GM18873 (cell line): Measurements from ENCODE around the gene PRDM2.

Experiments
- ATAC-seq: cut with Tn5 transposase; IDR thresholded peaks from one replicate; pipeline ENCODE4 v1.9.1; 2021; ENCODE audit warnings: mild to moderate bottlenecking, moderate library complexity, moderate number of reproducible peaks; ENCODE audit not compliant: unreplicated experiment, low FRiP score

PRDM2 gene

GRCh38 chr1:13808729-13809131, 108.7 kb downstream of the PRDM2 start:
- no peak for ATAC-seq

DNA sequence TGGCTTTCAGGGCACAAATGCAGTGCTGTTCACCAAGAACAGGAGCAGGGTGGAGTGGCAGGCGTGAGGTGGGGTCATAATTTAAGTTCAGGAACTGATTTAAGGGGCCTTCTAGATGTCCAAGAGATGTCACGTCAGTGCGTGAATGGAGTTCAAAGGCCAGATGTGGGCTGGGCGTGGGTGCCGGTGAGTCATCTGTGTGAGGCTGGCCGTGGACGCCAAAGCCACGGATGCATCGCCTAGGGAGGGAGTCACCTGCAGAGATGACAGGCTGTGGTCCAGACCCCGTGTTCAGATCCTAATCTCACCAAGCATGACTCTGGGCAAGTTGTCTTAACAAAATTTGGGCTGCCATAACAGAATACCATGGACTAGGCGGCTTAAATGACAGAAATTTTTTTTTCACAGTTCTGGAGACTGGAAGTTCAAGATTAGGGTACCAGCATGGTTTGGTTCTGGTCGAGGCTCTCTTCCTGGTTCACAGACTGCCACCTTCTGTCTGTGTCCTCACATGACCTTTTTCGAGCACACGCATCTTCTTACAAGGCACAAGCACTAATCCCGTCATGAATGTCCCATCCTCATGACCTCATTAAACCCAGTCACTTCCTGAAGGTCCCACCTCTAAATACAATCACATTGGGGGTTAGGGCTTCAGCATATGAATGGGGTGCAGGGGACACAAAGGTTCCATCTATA, 109.6 kb downstream of the PRDM2 start:
- no peak for ATAC-seq

DNA sequence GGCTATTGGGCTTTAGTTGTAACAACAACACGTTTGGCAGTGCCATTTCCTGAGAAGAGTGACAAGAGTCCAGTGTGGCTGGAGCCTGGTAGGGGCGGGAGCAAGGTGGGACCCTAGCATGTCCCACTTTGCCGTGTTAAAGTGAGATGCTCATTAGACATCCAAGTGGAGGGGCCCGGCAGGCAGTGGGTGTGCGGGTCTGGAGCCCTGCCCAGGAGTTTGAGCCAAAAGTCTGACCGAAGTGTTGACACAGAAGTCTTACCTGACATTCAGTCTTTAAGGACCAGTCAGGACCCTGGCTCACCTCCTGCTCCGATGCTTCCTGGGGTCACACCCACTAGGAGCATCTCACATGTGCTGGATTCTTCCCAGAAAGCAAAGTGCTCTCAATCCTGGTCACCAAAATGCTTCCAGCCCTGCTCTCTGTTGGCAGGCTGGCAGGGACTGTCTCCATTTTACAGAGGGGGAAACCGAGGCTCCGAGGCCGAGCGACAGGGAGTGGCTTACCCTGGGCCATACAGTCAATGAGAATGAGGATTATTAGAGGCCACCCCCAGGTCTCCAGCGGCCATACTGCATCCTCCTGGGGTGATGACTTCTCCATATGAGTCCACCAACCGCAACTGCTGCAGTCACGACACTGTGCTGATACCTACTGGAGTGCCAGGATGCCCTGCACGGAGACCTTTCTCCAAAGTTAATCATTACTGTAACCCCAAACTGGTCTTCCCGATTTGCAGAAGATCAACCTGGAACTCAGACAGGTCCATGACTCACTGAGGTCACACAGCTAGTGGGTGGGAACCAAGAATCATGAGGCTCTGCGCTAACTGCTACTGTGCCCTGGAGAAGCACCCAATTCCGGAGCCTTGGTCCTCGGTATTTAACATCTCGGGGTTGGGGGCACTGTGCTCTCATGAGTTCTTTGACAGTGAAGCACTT, 112.7 kb downstream of the PRDM2 start:
- no peak for ATAC-seq

- no peak for ATAC-seq
Observed at GRCh38 chr1:13813398-13814012, 113.5 kb downstream of the PRDM2 start.

- no peak for ATAC-seq
Observed at GRCh38 chr1:13814131-13814530, 114.1 kb downstream of the PRDM2 start.

GRCh38 chr1:13816016-13816760, 116.2 kb downstream of the PRDM2 start:
- ATAC-seq = no peak

DNA sequence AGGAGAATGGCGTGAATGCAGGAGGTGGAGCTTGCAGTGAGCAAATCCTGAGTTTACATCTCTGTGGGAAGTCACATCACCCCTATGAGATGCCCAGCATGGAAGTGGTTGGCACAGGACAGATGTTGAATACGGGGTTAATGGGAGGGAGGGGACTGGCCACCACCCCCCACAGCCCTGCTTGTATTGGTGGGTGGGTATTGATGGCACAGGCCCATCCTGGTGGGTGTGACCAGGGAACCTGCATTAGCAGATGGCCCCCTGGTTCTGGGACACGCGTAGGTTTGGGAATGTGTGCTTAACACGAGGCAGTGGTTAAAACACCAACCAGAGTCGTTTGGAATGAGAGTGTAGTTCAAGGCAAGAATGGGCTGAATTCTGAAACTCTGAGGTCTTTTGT, 117.9 kb downstream of the PRDM2 start:
- no peak for ATAC-seq

DNA sequence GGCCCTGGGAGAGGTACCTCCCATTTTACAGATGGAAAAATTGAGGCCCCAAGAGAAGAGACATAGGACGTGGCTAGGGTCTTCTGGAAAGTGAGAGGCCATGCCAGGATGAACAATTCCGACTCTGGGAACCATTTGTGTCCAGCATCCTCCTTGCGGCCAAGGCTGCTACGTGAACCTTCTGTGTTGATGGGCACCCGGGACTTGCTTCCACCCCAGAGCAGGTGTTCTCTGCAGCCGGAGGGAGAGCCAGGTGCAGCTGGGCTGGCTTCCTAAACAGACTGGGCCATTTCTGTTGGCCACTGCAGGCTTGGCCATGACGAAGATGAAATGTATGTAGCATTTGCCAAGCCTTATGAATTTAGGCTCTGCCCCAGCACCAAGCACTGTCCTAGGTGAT, 118.9 kb downstream of the PRDM2 start:
- no peak for ATAC-seq

DNA sequence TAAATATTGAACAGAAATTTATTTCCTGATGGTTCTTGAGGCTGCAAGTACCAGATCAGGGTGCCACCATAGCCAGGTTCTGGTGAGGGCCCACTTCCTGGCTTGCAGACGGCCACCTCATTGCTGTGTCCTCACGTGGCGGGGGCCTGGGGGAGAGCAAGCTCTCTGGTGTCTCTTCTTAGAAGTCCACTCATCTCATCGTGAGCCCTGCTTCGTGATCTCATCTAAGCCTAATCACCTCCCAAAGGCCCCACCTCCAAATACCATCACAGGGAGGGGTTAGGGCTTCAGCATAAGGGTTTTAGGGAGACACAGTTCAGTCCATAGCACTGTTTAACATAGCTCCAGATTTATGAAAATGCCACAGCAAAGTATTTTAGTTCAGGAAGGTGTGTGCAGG, 119.7 kb downstream of the PRDM2 start:
- no peak for ATAC-seq

- no peak for ATAC-seq
Observed at GRCh38 chr1:13820055-13820454, 120.1 kb downstream of the PRDM2 start.

GRCh38 chr1:13820456-13820855, 120.5 kb downstream of the PRDM2 start:
- no peak for ATAC-seq

GRCh38 chr1:13823126-13823880, 123.3 kb downstream of the PRDM2 start:
- ATAC-seq = no peak

DNA sequence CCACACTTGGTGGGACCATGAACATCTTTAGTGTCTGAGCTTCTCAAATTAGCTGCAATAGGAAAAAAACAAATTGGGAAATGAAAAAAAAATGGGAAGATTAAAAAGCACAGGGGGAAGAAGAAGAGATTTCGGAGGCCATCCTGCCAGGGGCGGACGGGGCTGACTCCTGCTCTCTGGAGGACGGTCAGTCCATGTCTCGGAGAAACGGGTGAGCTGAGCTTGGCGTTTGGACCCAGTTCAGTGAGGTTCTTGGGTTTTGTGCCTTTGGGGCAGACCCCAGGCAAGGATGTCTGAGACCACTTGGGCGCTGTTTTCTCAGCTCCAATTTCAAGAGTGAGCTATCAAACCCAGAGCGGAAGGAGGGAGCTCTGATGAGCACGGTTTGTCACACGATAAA, 123.9 kb downstream of the PRDM2 start:
- ATAC-seq = no peak

DNA sequence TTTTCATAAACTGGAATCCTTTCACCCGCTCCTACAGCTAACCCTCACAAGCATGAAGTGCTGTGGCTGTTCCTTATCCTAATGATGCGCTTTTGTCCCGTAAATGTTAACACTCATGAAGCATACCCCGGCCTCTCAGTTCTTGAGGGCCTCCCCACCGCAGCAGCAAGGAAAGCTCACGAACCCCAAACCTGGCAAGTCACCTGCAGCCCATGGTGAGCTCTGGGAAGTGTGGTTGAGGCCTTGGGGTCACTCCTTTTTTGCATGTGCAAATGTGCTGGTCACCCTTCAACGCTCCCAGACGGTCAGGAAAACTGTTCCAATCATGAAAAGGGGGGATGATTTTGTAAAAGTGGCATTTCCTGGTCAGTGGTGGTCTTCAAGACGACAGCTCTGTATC, 124.6 kb downstream of the PRDM2 start:
- ATAC-seq = no peak

DNA sequence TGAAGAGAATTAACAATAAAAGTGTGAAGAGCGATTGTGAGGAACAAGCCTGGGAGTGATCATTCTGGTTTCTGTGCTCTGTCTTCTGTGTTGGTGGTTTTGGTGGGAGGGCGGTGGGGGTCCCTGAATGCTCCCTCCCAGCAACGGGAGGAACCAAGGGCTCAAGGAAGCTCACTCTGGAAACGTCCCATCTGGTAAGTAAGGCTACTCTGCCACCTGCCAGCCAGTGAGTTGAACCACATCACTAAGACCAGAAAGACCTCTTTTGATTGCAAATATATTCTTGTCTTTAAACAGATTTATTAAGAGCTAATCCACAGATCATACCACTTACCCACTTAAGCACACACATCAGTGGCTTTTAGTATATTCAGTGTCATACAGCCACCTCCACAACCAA, 125.0 kb downstream of the PRDM2 start:
- no peak for ATAC-seq

DNA sequence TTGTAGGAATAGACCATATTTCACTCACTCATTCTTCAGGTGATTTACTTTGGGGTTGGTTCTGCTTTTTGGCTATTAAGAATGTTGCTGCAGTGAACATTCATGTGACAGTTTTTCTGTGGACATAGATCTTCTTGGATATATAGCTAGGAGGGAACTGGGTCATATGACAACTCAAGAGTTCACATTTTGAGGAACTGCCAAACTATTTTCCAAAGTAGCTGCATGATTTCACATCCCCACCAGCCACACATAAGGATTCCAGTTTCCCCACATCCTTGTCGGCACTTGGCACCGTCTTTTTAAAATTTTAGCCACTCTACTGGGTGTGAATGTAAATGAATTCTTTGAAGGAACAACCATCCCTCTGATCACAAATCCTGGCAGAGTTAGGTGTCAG, 126.0 kb downstream of the PRDM2 start:
- ATAC-seq = no peak

- ATAC-seq = no peak
Observed at GRCh38 chr1:13826591-13826990, 126.6 kb downstream of the PRDM2 start.

DNA sequence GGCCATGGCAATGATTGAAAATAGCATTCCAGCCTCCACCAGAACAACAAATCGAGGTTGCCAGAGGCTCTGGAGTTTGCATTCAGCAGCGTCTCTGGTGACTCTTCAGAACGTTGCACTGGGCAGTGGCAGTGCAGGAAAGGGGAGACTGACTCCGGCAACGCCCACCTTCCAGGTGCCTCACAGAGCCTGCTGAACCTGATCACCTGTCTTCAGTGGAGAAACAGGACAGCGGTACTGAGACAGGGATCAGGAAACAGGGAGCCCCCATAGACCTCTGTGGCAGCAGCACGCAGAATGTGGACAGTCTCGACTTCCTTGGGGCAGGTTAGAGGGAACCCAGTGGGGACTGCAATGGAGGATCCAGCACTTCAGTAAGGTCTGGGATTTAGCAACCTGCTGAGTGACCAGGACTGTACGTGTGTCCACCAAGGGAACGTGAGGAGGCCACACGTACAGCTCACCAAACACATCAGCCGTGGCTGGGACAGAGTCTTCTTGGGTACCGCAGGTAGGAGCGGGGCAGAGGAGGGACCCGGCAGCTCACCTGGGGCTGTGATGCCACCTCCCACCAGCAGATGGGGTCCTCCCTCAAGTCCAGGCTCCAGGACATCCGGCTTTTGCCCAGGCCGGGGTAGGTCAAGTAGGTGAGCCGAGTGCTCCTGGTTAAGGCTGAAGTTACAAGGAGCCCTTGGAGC, 128.6 kb downstream of the PRDM2 start:
- ATAC-seq = no peak

GRCh38 chr1:13829152-13829769, 129.3 kb downstream of the PRDM2 start:
- no peak for ATAC-seq
